Mammary microvascular endothelial cell (primary cell): ENCODE results near the gene ISL1. TPM values are rescaled to one million over a fixed set of nuclear protein-coding genes. Genes with fewer than 3 reads are reported as not detected.

ENCODE experiments used
- total RNA-seq: library from RNA; depleted of rRNA; stranded (reverse); fragments of >200 nt; gene quantifications from 2 replicates; pipeline ENCODE4 v1.2.3, GENCODE V29; 2015

The ISL1 gene
- total RNA-seq = not detected in 2 replicates

DNA sequence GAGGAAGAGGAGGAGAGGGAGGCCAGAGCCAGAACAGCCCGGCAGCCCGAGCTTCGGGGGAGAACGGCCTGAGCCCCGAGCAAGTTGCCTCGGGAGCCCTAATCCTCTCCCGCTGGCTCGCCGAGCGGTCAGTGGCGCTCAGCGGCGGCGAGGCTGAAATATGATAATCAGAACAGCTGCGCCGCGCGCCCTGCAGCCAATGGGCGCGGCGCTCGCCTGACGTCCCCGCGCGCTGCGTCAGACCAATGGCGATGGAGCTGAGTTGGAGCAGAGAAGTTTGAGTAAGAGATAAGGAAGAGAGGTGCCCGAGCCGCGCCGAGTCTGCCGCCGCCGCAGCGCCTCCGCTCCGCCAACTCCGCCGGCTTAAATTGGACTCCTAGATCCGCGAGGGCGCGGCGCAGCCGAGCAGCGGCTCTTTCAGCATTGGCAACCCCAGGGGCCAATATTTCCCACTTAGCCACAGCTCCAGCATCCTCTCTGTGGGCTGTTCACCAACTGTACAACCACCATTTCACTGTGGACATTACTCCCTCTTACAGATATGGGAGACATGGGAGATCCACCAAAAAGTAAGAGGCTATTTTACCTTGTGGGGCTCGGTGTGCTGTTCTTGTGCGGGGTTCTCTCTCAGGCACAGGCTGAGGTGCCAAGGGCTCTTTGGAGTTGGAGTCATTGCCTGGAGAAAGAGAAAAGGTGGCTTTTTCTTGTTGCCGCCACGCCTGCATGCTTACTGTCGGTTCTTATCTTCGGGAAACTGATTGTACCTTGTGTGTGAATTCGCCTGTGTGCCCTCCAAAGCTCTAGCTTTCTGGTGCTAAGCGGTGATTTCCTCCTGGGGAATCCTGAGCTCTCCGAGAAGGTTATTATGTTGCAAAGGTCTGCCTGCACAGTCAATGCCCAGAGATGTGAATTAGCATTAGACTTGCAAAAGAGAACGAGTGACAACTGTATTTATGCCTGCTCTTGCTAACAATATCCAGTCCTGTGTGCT is at the start of gene ISL1:
ISL1 (plus strand) TSS at position 318 of the 991 bp plus-strand sequence; CDS start at position 542, 224 bp downstream.

